GM23338 (cell line): ENCODE data around the gene TRIM44. TPM values are rescaled to one million over a fixed set of nuclear protein-coding genes. Genes with fewer than 3 reads are reported as not detected.

Experiments
- ATAC-seq: fragments of 200-7000 bp; cut with Tn5 transposase; 3 replicates; pipeline ENCODE4 v1.9.1; 2020
- DNase-seq: peaks from one replicate; pipeline ENCODE4 v3.0.0-alpha.2; 2015; ENCODE audit warnings: low spot score
- H2AFZ ChIP-seq: fragments of 200-600 bp; sonication (generic); 2 replicates; pipeline ENCODE4 v1.8.0; 2016; ENCODE audit warnings: antibody characterized with exemption, mild to moderate bottlenecking, moderate library complexity
- H3F3A ChIP-seq: fragments of 200-600 bp; sonication (generic); replicated peaks from 2 replicates; pipeline ENCODE4 v1.8.0; 2017; ENCODE audit warnings: antibody characterized with exemption, mixed run types, low read depth
- H3K27ac ChIP-seq: fragments of 200-600 bp; sonication (generic); 2 replicates; pipeline ENCODE4 v1.6.1; 2016; ENCODE audit warnings: low read depth
- H3K27me3 ChIP-seq: fragments of 200-600 bp; sonication (generic); 2 replicates; pipeline ENCODE4 v1.8.0; 2016; ENCODE audit warnings: mild to moderate bottlenecking, mixed run types, moderate library complexity; ENCODE audit not compliant: insufficient read depth
- H3K36me3 ChIP-seq: fragments of 200-600 bp; sonication (generic); 2 replicates; pipeline ENCODE4 v1.8.0; 2016; ENCODE audit warnings: mild to moderate bottlenecking; ENCODE audit not compliant: insufficient read depth
- H3K4me1 ChIP-seq: fragments of 200-600 bp; sonication (generic); 2 replicates; pipeline ENCODE4 v1.8.0; 2016; ENCODE audit warnings: mild to moderate bottlenecking, moderate library complexity; ENCODE audit not compliant: insufficient read depth
- H3K4me2 ChIP-seq: fragments of 200-600 bp; sonication (generic); 2 replicates; pipeline ENCODE4 v1.7.1; 2017; ENCODE audit warnings: mixed run types
- H3K4me3 ChIP-seq: fragments of 200-600 bp; sonication (generic); 2 replicates; pipeline ENCODE4 v1.6.1; 2016; ENCODE audit warnings: mixed run types
- H3K79me2 ChIP-seq: fragments of 200-600 bp; sonication (generic); replicated peaks from 2 replicates; pipeline ENCODE4 v1.8.0; 2017; ENCODE audit warnings: mild to moderate bottlenecking; ENCODE audit not compliant: insufficient read depth
- H3K9me2 ChIP-seq: fragments of 200-600 bp; sonication (generic); 2 replicates; pipeline ENCODE4 v1.8.0; 2017; ENCODE audit not compliant: insufficient read depth
- H4K20me1 ChIP-seq: fragments of 200-600 bp; sonication (generic); replicated peaks from 2 replicates; pipeline ENCODE4 v1.8.0; 2017; ENCODE audit warnings: mild to moderate bottlenecking; ENCODE audit not compliant: insufficient read depth
- H3K27ac Mint-ChIP-seq: 2 replicates; pipeline ENCODE4 v1.8.0; 2020; ENCODE audit warnings: inconsistent platforms, mild to moderate bottlenecking, moderate library complexity, mixed read lengths
- H3K27me3 Mint-ChIP-seq: 3 replicates; pipeline ENCODE4 v1.8.0; 2022; ENCODE audit warnings: low read depth, mild to moderate bottlenecking, moderate library complexity, mixed read lengths, inconsistent platforms; ENCODE audit not compliant: insufficient read depth, poor library complexity
- H3K36me3 Mint-ChIP-seq: 3 replicates; pipeline ENCODE4 v1.8.0; 2021; ENCODE audit warnings: low read depth, mild to moderate bottlenecking, inconsistent platforms, moderate library complexity, mixed read lengths
- H3K4me1 Mint-ChIP-seq: 3 replicates; pipeline ENCODE4 v1.8.0; 2020; ENCODE audit warnings: mild to moderate bottlenecking, inconsistent platforms, mixed read lengths
- H3K4me3 Mint-ChIP-seq: 3 replicates; pipeline ENCODE4 v1.8.0; 2021; ENCODE audit warnings: moderate library complexity, mild to moderate bottlenecking, inconsistent platforms, mixed read lengths
- H3K9me3 Mint-ChIP-seq: 3 replicates; pipeline ENCODE4 v1.8.0; 2020; ENCODE audit warnings: moderate library complexity, mild to moderate bottlenecking, inconsistent platforms, mixed read lengths
- CREB1 ChIP-seq: fragments of 250-450 bp; sonication (Bioruptor Pico); IDR thresholded peaks from 2 replicates; pipeline ENCODE4 v1.5.0; 2020; ENCODE audit warnings: low read depth, mild to moderate bottlenecking, moderate library complexity
- ETS1 ChIP-seq: IDR thresholded peaks from 2 replicates; pipeline ENCODE4 v1.6.1; 2016; ENCODE audit warnings: antibody characterized with exemption
- EZH2 ChIP-seq: fragments of 200-600 bp; sonication (generic); IDR thresholded peaks from one replicate; pipeline ENCODE4 v1.8.0; 2017; ENCODE audit warnings: antibody characterized with exemption, mild to moderate bottlenecking, low read depth; ENCODE audit not compliant: unreplicated experiment
- JUNB ChIP-seq: IDR thresholded peaks from one replicate; pipeline ENCODE4 v1.6.1; 2016; ENCODE audit warnings: antibody characterized with exemption; ENCODE audit not compliant: unreplicated experiment
- NANOG ChIP-seq: IDR thresholded peaks from 2 replicates; pipeline ENCODE4 v1.6.1; 2016; ENCODE audit warnings: antibody characterized with exemption, borderline replicate concordance
- POLR2AphosphoS5 ChIP-seq: IDR thresholded peaks from 2 replicates; pipeline ENCODE4 v1.6.1; 2016; ENCODE audit warnings: antibody characterized with exemption, low read depth
- REST ChIP-seq: IDR thresholded peaks from one replicate; pipeline ENCODE4 v1.6.1; 2018; ENCODE audit warnings: antibody characterized with exemption; ENCODE audit not compliant: unreplicated experiment
- ZNF462 ChIP-seq: fragments of 250-450 bp; sonication (Bioruptor Pico); IDR thresholded peaks from 2 replicates; pipeline ENCODE4 v1.5.0; 2020; ENCODE audit warnings: mild to moderate bottlenecking, moderate library complexity
- polyA plus RNA-seq: library from polyadenylated mRNA; unstranded; fragments of >200 nt; fragmentation: Nextera tagmentation; extraction: Ambion mirVana; gene quantifications from 2 replicates; pipeline ENCODE4 v1.2.1, GENCODE V29; 2016
- total RNA-seq: library from RNA; depleted of rRNA; stranded (reverse); fragments of >200 nt; shearing (Covaris generic); gene quantifications from 2 replicates; pipeline ENCODE4 v1.2.3, GENCODE V29; 2014
- TF ChIP-seq, protein P1 (sequence below), 2 experiments: fragments of 200-600 bp in 1 of 2; sonication (generic) in 1 of 2; conservative IDR thresholded peaks; 2 replicates each; pipeline versions ENCODE4 v1.5.1 to v1.6.1; 2016 to 2017; ENCODE audit warnings: antibody characterized with exemption in 2 of 2, low read depth in 2 of 2, mild to moderate bottlenecking in 2 of 2, moderate library complexity in 1 of 2

Gene TRIM44
- total and polyA plus RNA-seq, 2 experiments from 2014 or later = 10.3 to 10.4 TPM

- H3K79me2 ChIP-seq = no peaks in the 10 kb centered on the region
- H2AFZ ChIP-seq = no peak overlapping the region
- Mint-ChIP-seq H3K36me3 (peaks cover 6% of the 10 kb centered on the region; the same call in 1 of the 3 replicates), H3K27ac (no peak overlapping the region), H3K4me1 (0 out of 3 replicates have a peak, but pooled peaks cover 3% of the 10 kb centered on the region), H3K27me3 (no peaks in the 10 kb centered on the region), H3K9me3 (peaks cover 3% of the 10 kb centered on the region; the same call in 2 of the 3 replicates), H3K4me3 (no peak overlapping the region)
- no peaks in the 10 kb centered on the region for H3K27me3 ChIP-seq
- no peaks in the 10 kb centered on the region for H3K36me3 ChIP-seq
- no peaks in the 10 kb centered on the region for H3K4me1 ChIP-seq
- H4K20me1 ChIP-seq = no peaks in the 10 kb centered on the region
- no peak for TF ChIP-seq NANOG
- TF ChIP-seq CREB1 (CRISPR knock-in tag) = no peak
- TF ChIP-seq JUNB = no peak
- no peak for TF ChIP-seq ETS1
- no peak for DNase-seq
- H3K27ac ChIP-seq = no peak overlapping the region
- no peak overlapping the region for H3K4me2 ChIP-seq
- ATAC-seq = no peak
- no peaks in the 10 kb centered on the region for H3K9me2 ChIP-seq
- no peaks in the 10 kb centered on the region for H3F3A ChIP-seq
- H3K4me3 ChIP-seq = no peak overlapping the region
Observed at GRCh38 chr11:35796562-35796961, 134.0 kb downstream of the TRIM44 start.

- Histone ChIP-seq H3F3A (no peaks in the 10 kb centered on the region), H3K36me3 (no peaks in the 10 kb centered on the region), H3K4me2 (no peak overlapping the region), H4K20me1 (no peaks in the 10 kb centered on the region), H3K27me3 (no peaks in the 10 kb centered on the region), H3K9me2 (no peaks in the 10 kb centered on the region), H3K4me3 (no peak overlapping the region), H3K4me1 (no peaks in the 10 kb centered on the region), H2AFZ (no peak overlapping the region), H3K79me2 (no peaks in the 10 kb centered on the region), H3K27ac (no peak overlapping the region)
- ATAC-seq = no peak
- Mint-ChIP-seq H3K36me3 (peaks cover 6% of the 10 kb centered on the region; the same call in 1 of the 3 replicates), H3K4me1 (0 out of 3 replicates have a peak, but pooled peaks cover 5% of the 10 kb centered on the region), H3K27me3 (no peaks in the 10 kb centered on the region), H3K9me3 (peaks cover 3% of the 10 kb centered on the region; the same call in 2 of the 3 replicates), H3K4me3 (no peak overlapping the region), H3K27ac (no peak overlapping the region)
- DNase-seq = no peak
- TF ChIP-seq JUNB (no peak), POLR2AphosphoS5 (no peak), NANOG (no peak), ZNF462 (CRISPR knock-in tag) (no peak), REST (no peak), EZH2 (no peak)
- TF ChIP-seq, protein P1, sequence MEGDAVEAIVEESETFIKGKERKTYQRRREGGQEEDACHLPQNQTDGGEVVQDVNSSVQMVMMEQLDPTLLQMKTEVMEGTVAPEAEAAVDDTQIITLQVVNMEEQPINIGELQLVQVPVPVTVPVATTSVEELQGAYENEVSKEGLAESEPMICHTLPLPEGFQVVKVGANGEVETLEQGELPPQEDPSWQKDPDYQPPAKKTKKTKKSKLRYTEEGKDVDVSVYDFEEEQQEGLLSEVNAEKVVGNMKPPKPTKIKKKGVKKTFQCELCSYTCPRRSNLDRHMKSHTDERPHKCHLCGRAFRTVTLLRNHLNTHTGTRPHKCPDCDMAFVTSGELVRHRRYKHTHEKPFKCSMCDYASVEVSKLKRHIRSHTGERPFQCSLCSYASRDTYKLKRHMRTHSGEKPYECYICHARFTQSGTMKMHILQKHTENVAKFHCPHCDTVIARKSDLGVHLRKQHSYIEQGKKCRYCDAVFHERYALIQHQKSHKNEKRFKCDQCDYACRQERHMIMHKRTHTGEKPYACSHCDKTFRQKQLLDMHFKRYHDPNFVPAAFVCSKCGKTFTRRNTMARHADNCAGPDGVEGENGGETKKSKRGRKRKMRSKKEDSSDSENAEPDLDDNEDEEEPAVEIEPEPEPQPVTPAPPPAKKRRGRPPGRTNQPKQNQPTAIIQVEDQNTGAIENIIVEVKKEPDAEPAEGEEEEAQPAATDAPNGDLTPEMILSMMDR (conservative IDR thresholded peaks at IDR 0.05; ENCODE audit: low read depth in 2 of 2) = no peak
Observed at GRCh38 chr11:35798423-35798822, 135.8 kb downstream of the TRIM44 start.
